Measurements from ENCODE around the gene FAM3A.

FAM3A gene

DNA sequence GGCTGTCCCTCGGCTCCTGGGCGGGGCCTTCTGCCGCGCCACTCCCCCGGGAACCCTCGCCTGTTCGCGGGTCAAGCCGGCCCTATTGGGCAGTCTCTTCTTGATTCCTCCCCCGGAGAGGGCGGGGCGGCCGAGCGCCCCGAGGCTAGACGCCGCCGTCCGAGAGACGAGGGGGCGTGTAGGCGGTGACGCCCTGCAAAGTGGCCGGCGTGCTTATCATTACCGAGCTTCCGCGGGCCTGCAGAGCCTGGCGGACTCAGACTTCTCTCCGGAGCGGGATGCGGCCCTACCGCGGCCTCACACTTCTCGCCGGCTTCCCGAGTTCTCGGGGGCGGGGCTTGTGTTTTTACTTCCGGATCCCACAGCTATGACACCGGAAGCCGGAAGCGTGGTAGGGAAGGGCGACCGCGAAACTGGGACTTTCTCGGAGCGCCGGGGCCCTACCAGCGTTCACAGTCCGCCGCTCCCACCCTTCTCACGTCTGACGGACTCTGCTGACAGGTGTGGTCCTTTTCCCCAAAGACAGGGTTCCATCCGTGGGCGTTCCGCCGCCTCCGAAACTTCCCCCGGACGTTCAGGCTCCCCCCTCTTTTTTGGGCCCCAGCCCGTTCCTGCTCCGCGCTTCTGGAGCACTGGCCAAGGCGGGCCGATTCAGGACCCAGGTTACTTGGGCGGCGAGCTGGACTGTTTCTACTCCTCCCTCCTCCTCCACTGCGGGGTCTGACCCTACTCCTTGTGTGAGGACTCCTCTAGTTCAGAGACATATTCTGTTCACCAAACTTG, 31.4 kb upstream of the FAM3A start, which contains the start of gene IKBKG:
Gene IKBKG, plus strand, starts transcription at position 376 of the 783 bp plus-strand sequence. CDS start 4,383 bp downstream, outside the sequence.
- TF ChIP-seq, protein P1, sequence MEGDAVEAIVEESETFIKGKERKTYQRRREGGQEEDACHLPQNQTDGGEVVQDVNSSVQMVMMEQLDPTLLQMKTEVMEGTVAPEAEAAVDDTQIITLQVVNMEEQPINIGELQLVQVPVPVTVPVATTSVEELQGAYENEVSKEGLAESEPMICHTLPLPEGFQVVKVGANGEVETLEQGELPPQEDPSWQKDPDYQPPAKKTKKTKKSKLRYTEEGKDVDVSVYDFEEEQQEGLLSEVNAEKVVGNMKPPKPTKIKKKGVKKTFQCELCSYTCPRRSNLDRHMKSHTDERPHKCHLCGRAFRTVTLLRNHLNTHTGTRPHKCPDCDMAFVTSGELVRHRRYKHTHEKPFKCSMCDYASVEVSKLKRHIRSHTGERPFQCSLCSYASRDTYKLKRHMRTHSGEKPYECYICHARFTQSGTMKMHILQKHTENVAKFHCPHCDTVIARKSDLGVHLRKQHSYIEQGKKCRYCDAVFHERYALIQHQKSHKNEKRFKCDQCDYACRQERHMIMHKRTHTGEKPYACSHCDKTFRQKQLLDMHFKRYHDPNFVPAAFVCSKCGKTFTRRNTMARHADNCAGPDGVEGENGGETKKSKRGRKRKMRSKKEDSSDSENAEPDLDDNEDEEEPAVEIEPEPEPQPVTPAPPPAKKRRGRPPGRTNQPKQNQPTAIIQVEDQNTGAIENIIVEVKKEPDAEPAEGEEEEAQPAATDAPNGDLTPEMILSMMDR (IDR thresholded peaks at IDR 0.05; ENCODE audit: insufficient read depth, low read length, poor library complexity, severe bottlenecking) = no peak
- peak; percentile 93 for DNase-seq (ENCODE audit: extremely low read depth, insufficient read length)
- Histone ChIP-seq H3K27me3 (replicated peaks; ENCODE audit: control insufficient read depth, insufficient read depth, low read length) (no peaks in the 10 kb centered on the region), H3K4me3 (replicated peaks; ENCODE audit: low read depth, low read length) (peak within 1 kb of the TSS; percentile 79), H3K36me3 (ENCODE audit: control insufficient read depth, insufficient read depth, low read length) (peaks cover 2% of the 10 kb centered on the region)

DNA sequence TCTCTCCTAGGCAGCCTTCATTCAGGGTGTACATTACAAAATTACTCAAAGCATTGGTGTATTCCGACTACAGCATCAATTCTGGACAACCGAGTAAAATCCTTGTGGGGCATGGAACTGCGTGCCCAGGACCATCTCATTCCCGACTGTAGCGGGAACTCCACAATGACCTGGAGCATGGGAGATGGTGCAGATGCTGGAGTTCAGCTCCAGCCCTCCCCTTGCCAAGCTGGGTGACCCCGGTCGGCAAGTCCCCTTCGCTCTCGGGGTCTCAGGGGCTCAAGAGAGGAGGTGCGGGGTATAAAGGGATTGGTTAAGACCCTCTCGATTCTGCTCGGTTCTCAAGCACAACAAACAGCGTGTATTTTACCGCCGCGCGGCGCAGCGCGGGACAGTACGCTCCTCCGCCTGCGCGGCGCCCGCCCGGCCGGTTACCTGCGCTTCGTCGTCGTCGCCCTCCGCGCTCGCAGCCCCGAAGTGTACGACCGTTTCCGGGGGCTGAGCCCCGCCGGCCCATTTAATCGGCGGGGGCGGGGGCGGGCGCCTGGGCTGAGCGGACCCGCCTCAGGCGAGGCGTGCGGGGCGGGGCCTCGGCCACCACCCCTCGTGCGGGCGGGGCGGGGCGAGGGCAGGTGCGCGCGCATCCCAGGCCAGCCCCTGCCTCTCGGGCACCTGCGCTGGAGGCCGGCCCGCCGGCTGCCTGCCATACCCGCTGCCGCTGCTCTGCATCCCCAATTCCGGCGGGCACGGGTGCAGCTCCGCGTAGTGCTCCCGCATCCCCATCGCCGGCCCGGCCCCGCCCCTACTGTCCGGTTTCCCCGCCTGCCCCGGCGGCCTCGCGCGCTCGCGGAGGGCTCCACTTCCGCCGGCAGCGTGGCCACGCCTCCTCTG, 30.6 kb upstream of the FAM3A start, which contains the start of gene G6PD:
Gene G6PD, minus strand, starts transcription at position 493 of the 891 bp plus-strand sequence. CDS start 691 bp downstream, outside the sequence.
- TF ChIP-seq, protein P1 (IDR thresholded peaks at IDR 0.05; ENCODE audit: insufficient read depth, low read length, poor library complexity, severe bottlenecking) = no peak
- Histone ChIP-seq H3K4me3 (replicated peaks; ENCODE audit: low read depth, low read length) (peak within 1 kb of the TSS; percentile 79), H3K36me3 (ENCODE audit: control insufficient read depth, insufficient read depth, low read length) (no peaks in the 10 kb centered on the region; the same call in none of the 2 replicates), H3K27me3 (replicated peaks; ENCODE audit: control insufficient read depth, insufficient read depth, low read length) (no peaks in the 10 kb centered on the region)
- peak; percentile 84 for DNase-seq (ENCODE audit: extremely low read depth, insufficient read length)

DNA sequence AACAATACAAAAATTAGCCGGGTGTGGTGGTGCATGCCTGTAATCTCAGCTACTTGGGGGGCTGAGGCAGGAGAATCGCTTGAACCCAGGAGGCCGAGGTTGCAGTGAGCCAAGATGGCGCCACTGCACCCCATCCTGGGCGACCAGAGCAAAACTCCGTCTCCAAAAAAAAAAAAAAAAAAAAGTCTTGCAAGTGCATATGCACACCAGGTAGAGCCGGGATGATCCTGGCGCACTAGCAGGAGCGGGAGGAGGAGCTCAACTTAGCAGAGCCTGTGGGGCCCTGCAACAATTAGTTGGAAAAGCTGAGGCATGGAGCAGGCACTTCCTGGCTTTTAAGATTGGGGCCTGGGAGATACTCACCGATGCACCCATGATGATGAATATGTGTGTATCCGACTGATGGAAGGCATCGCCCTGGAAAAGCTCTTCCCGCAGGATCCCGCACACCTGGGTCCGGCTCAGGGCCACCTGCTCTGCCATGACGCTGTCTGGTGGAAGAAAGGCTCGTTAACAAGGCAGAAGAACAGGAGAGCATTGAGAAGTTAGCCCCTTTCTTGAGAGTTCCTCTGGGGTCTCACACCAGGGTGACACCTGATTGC, 29.7 kb upstream of the FAM3A start:
- Histone ChIP-seq H3K36me3 (ENCODE audit: control insufficient read depth, insufficient read depth, low read length) (no peaks in the 10 kb centered on the region; the same call in none of the 2 replicates), H3K27me3 (replicated peaks; ENCODE audit: control insufficient read depth, insufficient read depth, low read length) (no peaks in the 10 kb centered on the region), H3K4me3 (replicated peaks; ENCODE audit: low read depth, low read length) (peak overlapping the region; percentile 58)
- TF ChIP-seq, protein P1 (IDR thresholded peaks at IDR 0.05; ENCODE audit: insufficient read depth, low read length, poor library complexity, severe bottlenecking) = no peak
- DNase-seq (ENCODE audit: extremely low read depth, insufficient read length) = no peak

DNA sequence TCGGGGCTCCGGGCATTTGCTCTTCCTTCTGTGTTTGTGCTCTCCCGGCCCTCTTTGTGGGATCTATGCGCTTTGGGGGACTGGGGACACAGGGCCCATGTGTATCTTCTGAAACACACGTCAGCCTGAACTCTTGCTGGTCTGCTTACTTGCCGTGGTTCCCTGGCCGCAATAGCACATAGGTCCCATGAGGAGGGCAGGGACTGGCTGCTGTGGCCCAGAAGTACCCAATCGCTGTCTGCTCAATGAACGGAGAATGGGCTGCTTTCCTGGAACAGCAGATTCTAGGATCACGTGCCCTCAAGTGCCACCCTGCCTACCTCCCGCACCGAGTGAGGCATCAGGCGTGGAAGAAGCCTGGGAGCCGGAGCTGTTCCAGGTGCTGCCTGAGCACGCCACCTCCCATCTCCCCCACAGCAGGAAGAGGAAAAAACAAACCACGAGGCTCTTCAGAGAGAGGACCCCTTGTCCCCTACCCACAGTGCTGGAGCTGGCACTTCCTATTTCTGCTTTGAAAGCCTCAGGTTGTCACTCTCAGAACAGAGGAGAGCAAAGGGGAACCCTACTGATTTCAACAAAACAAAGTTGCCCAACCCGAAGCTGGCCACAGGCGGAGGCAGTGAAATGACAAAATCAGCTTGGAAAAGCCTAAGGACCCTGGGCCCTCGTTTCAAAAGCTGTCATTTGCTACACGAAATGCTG, 26.8 kb upstream of the FAM3A start:
- Histone ChIP-seq H3K27me3 (replicated peaks; ENCODE audit: control insufficient read depth, insufficient read depth, low read length) (no peaks in the 10 kb centered on the region), H3K36me3 (ENCODE audit: control insufficient read depth, insufficient read depth, low read length) (no peaks in the 10 kb centered on the region; the same call in none of the 2 replicates), H3K4me3 (replicated peaks; ENCODE audit: low read depth, low read length) (no peak overlapping the region)
- TF ChIP-seq, protein P1 (IDR thresholded peaks at IDR 0.05; ENCODE audit: insufficient read depth, low read length, poor library complexity, severe bottlenecking) = no peak
- DNase-seq (ENCODE audit: extremely low read depth, insufficient read length) = no peak
